Sigmoid colon (tissue), 7 donors: ENCODE data around the gene CBLB. TPM values are rescaled to one million over a fixed set of nuclear protein-coding genes. Genes with fewer than 3 reads are reported as not detected.

Experiments used
- DNase-seq: peaks from one replicate; pipeline ENCODE4 v3.0.0-alpha.2; 2019
- H3K27ac ChIP-seq, 4 donors: fragments of 200-600 bp; sonication (generic); one replicate each; pipeline ENCODE4 v1.5.1; 2016 to 2019; ENCODE audit warnings: mild to moderate bottlenecking in 1 of 4
- H3K27me3 ChIP-seq, 3 donors: fragments of 200-600 bp; sonication (generic); one replicate each; pipeline ENCODE4 v1.5.1; 2019; ENCODE audit warnings: mild to moderate bottlenecking in 1 of 3
- H3K36me3 ChIP-seq, 4 donors: fragments of 200-600 bp; sonication (generic); one replicate each; pipeline ENCODE4 v1.5.1; 2016 to 2019
- H3K4me1 ChIP-seq, 4 donors: fragments of 200-600 bp; sonication (generic); one replicate each; pipeline ENCODE4 v1.5.1; 2017 to 2019
- H3K4me3 ChIP-seq, 4 donors: fragments of 200-600 bp; sonication (generic); one replicate each; pipeline ENCODE4 v1.5.1; 2017 to 2019; ENCODE audit warnings: mild to moderate bottlenecking in 2 of 4, moderate library complexity in 1 of 4
- H3K9me3 ChIP-seq, 4 donors: fragments of 200-600 bp in 3 of 4; sonication (generic) in 3 of 4; one replicate each; pipeline versions ENCODE4 v1.5.1 to v1.6.1; 2013 to 2019
- EP300 ChIP-seq, 4 donors: sonication (generic); formaldehyde crosslinking; IDR thresholded peaks; one replicate each; pipeline ENCODE4 v1.6.1; 2017; ENCODE audit warnings: antibody characterized with exemption in 4 of 4
- POLR2A ChIP-seq, 2 donors: fragments of 450-650 bp; IDR thresholded peaks; one replicate each; pipeline ENCODE4 v1.6.1; 2016; ENCODE audit warnings: antibody characterized with exemption in 2 of 2, mild to moderate bottlenecking in 2 of 2, moderate library complexity in 2 of 2
- POLR2AphosphoS5 ChIP-seq, 4 donors: sonication (generic); formaldehyde crosslinking; IDR thresholded peaks; one replicate each; pipeline ENCODE4 v1.6.1; 2017; ENCODE audit warnings: antibody characterized with exemption in 4 of 4
- WGBS, 2 donors: extraction: QIAGEN DNeasy Blood & Tissue Kit; methylation state at CpG; one replicate each; pipeline ENCODE4 v1.1.7; 2013; 5-methylcytosine and 5-hydroxymethylcytosine counted together
- intact Hi-C: fragments of 100-400 bp; cut with DNase I; formaldehyde crosslinking; loops from one replicate; pipeline ENCODE4 v1.15.1; 2023
- polyA plus RNA-seq, 3 donors: library from polyadenylated mRNA; stranded (reverse); fragments of 200-250 nt; gene quantifications; one replicate each; pipeline ENCODE4 v1.2.3, GENCODE V29; 2013
- total RNA-seq, 4 donors: library from RNA; depleted of rRNA; stranded (reverse); fragments of >200 nt; gene quantifications; one replicate each; pipeline ENCODE4 v1.1.0, GENCODE V29; 2016
- TF ChIP-seq, protein P1 (sequence below), 4 experiments: fragments of 450-650 bp in 3 of 4; fragments of 200-600 bp in 1 of 4; IDR thresholded peaks; one replicate each; pipeline ENCODE4 v1.5.1; 2016 to 2019; ENCODE audit warnings: antibody characterized with exemption in 4 of 4, mild to moderate bottlenecking in 3 of 4, moderate library complexity in 2 of 4
- donor health status: healthy with polysubstance abuse.
- donor health status: Bipolar disorder and iron deficiency.
- donor health status: healthy.

CBLB gene
- total and polyA plus RNA-seq, 7 donors: 9.6 to 55.9 (median 27.4) TPM

DNA sequence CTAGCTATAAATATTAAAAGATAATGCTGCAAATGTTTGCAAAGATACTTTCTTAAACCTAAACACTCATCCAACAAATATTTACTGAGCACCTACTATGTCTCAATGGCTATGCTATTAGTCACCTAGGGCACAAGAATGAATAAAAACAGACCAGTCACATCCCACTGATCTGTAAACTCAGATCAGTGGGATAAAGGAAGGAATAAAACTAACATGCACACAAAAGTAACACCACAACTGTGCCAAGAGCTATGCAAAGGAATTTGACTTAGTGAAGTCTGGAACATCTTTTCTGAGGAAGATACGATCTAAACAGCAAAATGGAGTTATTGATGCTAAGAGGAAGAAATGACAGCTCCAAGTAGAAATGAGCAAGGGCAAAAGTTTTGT lies 56.6 kb downstream of the CBLB start:
- Histone ChIP-seq H3K27me3 (no peaks in the 10 kb centered on the region), H3K4me3 (no peak overlapping the region), H3K36me3 (no peaks in the 10 kb centered on the region), H3K27ac (no peak overlapping the region), H3K9me3 (no peaks in the 10 kb centered on the region), H3K4me1 (peaks cover 0 to 23% (median 18%) of the 10 kb centered on the region in 4 donors)
- TF ChIP-seq EP300 (IDR thresholded peaks at IDR 0.05) (no peak), POLR2A (IDR thresholded peaks at IDR 0.05) (no peak), POLR2AphosphoS5 (IDR thresholded peaks at IDR 0.05) (no peak)
- TF ChIP-seq, protein P1, sequence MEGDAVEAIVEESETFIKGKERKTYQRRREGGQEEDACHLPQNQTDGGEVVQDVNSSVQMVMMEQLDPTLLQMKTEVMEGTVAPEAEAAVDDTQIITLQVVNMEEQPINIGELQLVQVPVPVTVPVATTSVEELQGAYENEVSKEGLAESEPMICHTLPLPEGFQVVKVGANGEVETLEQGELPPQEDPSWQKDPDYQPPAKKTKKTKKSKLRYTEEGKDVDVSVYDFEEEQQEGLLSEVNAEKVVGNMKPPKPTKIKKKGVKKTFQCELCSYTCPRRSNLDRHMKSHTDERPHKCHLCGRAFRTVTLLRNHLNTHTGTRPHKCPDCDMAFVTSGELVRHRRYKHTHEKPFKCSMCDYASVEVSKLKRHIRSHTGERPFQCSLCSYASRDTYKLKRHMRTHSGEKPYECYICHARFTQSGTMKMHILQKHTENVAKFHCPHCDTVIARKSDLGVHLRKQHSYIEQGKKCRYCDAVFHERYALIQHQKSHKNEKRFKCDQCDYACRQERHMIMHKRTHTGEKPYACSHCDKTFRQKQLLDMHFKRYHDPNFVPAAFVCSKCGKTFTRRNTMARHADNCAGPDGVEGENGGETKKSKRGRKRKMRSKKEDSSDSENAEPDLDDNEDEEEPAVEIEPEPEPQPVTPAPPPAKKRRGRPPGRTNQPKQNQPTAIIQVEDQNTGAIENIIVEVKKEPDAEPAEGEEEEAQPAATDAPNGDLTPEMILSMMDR (IDR thresholded peaks at IDR 0.05): no peak
- WGBS, 2 donors: 48 to 79% methylated on average over 1 of the region's 1 CpG
- DNase-seq: no peak
- intact Hi-C loops: no loop called here

DNA sequence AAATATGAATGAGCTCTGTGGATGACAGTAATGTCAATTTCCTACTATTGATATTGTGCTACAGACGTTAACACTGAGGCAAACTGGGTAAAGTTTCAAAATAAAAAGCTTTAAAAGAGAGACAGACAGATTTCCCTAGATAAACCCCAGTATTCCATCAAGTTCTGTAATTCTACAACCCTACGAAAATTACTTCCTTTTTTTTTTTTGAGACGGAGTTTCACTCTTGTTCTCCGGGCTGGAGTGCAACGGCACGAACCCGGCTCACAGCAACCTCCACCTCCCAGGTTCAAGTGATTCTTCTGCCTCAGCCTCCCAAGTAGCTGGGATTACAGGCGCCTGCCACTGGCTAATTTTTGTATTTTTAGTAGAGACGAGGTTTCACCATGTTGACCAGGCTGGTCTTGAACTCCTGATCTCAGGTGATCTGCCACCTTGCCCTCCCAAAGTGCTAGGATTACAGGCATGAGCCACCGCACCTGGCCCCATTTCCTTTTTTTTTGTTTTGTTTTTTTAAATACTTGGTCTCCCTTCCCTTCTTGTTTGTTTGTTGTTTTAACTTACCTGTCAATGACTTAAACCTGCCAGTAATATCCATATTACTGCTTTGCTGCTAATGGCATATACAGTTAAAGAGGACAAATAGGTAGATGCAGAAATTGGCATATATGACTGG lies 57.2 kb downstream of the CBLB start:
- no peaks in the 10 kb centered on the region for H3K27me3 ChIP-seq
- WGBS, 2 donors: 72 to 76% methylated on average over 10 of the region's 10 CpGs
- no peaks in the 10 kb centered on the region for H3K36me3 ChIP-seq
- intact Hi-C loops: no loop called here
- no peak for DNase-seq
- no peak overlapping the region for H3K4me3 ChIP-seq
- TF ChIP-seq, protein P1 (IDR thresholded peaks at IDR 0.05): no peak
- no peaks in the 10 kb centered on the region for H3K9me3 ChIP-seq
- H3K4me1 ChIP-seq: peaks cover 0 to 27% (median 19%) of the 10 kb centered on the region in 4 donors
- no peak overlapping the region for H3K27ac ChIP-seq

DNA sequence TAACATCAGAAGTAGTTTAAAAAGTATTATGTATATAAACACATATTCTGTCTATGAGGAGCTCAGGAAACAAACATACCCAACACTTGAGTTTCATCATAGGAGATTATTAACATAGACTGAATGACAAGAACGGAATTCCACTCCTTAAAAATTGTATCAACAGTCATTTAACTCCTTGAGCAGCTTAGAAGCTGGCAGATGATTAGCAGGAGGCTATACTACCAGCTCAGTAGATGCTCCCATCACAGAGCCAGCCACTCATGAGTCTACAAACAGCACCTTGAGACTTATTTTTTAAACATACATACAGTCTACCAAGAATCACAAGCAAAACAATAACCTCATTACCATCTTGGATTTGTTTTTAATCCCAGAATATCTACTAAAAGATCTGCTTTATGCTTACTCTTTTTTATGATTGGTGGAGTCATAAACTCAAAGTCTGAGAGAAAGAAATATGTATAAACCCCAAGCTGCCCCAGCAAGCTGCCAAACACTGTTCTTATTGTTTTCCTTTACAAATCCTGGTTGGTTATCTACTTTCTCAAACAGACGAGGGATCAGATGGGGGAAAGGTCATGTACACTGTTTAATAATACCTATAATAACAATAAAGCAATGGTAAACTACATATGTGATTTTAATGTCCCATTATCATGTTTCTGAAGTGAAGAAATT lies 59.5 kb downstream of the CBLB start:
- H3K27ac ChIP-seq: no peak overlapping the region
- H3K36me3 ChIP-seq: no peaks in the 10 kb centered on the region
- no peak for DNase-seq
- TF ChIP-seq, protein P1 (IDR thresholded peaks at IDR 0.05): no peak
- TF ChIP-seq POLR2AphosphoS5 (IDR thresholded peaks at IDR 0.05) (no peak), EP300 (IDR thresholded peaks at IDR 0.05) (no peak), POLR2A (IDR thresholded peaks at IDR 0.05) (no peak)
- intact Hi-C loops: no loop called here
- peaks cover 0 to 30% (median 21%) of the 10 kb centered on the region in 4 donors for H3K4me1 ChIP-seq
- H3K4me3 ChIP-seq: no peak overlapping the region
- H3K9me3 ChIP-seq: no peaks in the 10 kb centered on the region
- 13 to 48% methylated on average over 2 of the region's 2 CpGs for WGBS, 2 donors
- no peaks in the 10 kb centered on the region for H3K27me3 ChIP-seq

DNA sequence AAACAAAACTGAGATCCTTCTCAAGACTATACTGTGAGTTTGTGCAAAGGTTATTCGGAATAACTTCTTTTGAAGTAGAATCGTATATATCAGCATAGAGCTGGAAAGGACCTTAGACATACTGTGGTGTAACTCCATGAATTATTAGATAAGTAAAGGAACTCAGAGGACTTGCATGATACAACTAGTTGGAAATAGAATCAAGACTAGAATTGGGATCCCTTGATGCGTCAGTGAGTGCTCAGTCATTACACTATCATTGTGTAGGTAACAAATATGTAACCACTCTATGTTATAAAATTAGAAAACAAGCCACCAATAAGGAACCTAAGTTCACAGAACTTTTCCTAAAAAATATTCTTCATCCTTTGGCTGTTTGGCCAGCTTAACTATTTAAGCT lies 61.1 kb downstream of the CBLB start:
- 81 to 94% methylated on average over 3 of the region's 3 CpGs for WGBS, 2 donors
- intact Hi-C loops: no loop called here
- no peaks in the 10 kb centered on the region for H3K27me3 ChIP-seq
- no peak overlapping the region for H3K27ac ChIP-seq
- no peak for DNase-seq
- H3K4me3 ChIP-seq: no peak overlapping the region
- no peaks in the 10 kb centered on the region for H3K36me3 ChIP-seq
- H3K4me1 ChIP-seq: peaks cover 0 to 30% (median 21%) of the 10 kb centered on the region in 4 donors
- no peaks in the 10 kb centered on the region for H3K9me3 ChIP-seq
- no peak for TF ChIP-seq EP300 (IDR thresholded peaks at IDR 0.05)
- no peak for TF ChIP-seq POLR2A (IDR thresholded peaks at IDR 0.05)
- TF ChIP-seq POLR2AphosphoS5 (IDR thresholded peaks at IDR 0.05): no peak
- TF ChIP-seq, protein P1 (IDR thresholded peaks at IDR 0.05): no peak
